HepG2 (cell line): ENCODE measurements around the gene AQP10. TPM values are rescaled to one million over a fixed set of nuclear protein-coding genes. Genes with fewer than 3 reads are reported as not detected.

Source experiments
- ARNTL ChIP-seq: sonication (generic); formaldehyde crosslinking; IDR thresholded peaks from 2 replicates; pipeline ENCODE4 v1.4.0; 2020; ENCODE audit warnings: mild to moderate bottlenecking, missing genetic modification reagents
- BHLHE40 ChIP-seq: IDR thresholded peaks from 2 replicates; pipeline ENCODE4 v1.6.1; 2011; ENCODE audit warnings: low read length, improper control_type of control experiment
- ETV5 ChIP-seq: IDR thresholded peaks from 2 replicates; pipeline ENCODE4 v1.6.1; 2018; ENCODE audit warnings: missing biosample characterization, missing genetic modification reagents, inconsistent platforms, borderline replicate concordance
- KLF15 ChIP-seq: sonication (generic); formaldehyde crosslinking; IDR thresholded peaks from 2 replicates; pipeline ENCODE4 v1.8.1; 2023; ENCODE audit warnings: borderline replicate concordance, mild to moderate bottlenecking, inconsistent platforms, missing genetic modification reagents, mixed read lengths
- RARA ChIP-seq: IDR thresholded peaks from 2 replicates; pipeline ENCODE4 v1.6.1; 2016; ENCODE audit warnings: missing genetic modification reagents, missing compliant biosample characterization
- SRF ChIP-seq: IDR thresholded peaks from 2 replicates; pipeline ENCODE4 v1.6.1; 2011; ENCODE audit warnings: mild to moderate bottlenecking, low read depth, low read length, moderate library complexity
- WIZ ChIP-seq: sonication (generic); formaldehyde crosslinking; IDR thresholded peaks from 2 replicates; pipeline ENCODE4 v1.5.1; 2020; ENCODE audit warnings: mild to moderate bottlenecking, missing genetic modification reagents
- ZNF225 ChIP-seq: sonication (generic); formaldehyde crosslinking; IDR thresholded peaks from 2 replicates; pipeline ENCODE4 v1.4.0; 2020; ENCODE audit warnings: mild to moderate bottlenecking, missing genetic modification reagents
- ZNF274 ChIP-seq: sonication (generic); formaldehyde crosslinking; IDR thresholded peaks from 2 replicates; pipeline ENCODE4 v1.5.1; 2020; ENCODE audit warnings: mild to moderate bottlenecking, missing genetic modification reagents
- polyA plus RNA-seq, 8 experiments: library from polyadenylated mRNA; depleted of rRNA in 3 of 8; stranded (reverse) in 7 of 8; unstranded in 1 of 8; fragments of >200 nt; fragmentation: Illumina TruSeq in 4 of 8; extraction: Trizol in 4 of 8; gene quantifications; 2 replicates each; pipeline versions ENCODE4 v1.2.1 to v1.2.3, GENCODE V29; 2011 to 2016; ENCODE audit warnings: low read depth in 4 of 8, missing spikeins in 1 of 8, mixed read lengths in 1 of 8; ENCODE audit not compliant: insufficient read depth in 1 of 8
- total RNA-seq, 5 experiments: library from RNA; depleted of rRNA; stranded (reverse); fragments of >200 nt; fragmentation: Illumina TruSeq; extraction: Trizol; gene quantifications; 2 replicates each; pipeline ENCODE4 v1.2.3, GENCODE V29; 2016; ENCODE audit warnings: low read depth in 1 of 5
- TF ChIP-seq, protein P1 (sequence below): sonication (generic); formaldehyde crosslinking; IDR thresholded peaks from 2 replicates; pipeline ENCODE4 v1.8.1; 2022; ENCODE audit warnings: low read depth, mild to moderate bottlenecking, missing genetic modification reagents
- TF ChIP-seq, protein P2 (sequence below): sonication (generic); formaldehyde crosslinking; IDR thresholded peaks from 2 replicates; pipeline ENCODE4 v1.4.0; 2020; ENCODE audit warnings: missing genetic modification reagents
- TF ChIP-seq, protein P3 (sequence below): sonication (generic); formaldehyde crosslinking; IDR thresholded peaks from 2 replicates; pipeline ENCODE4 v1.4.0; 2020; ENCODE audit warnings: missing genetic modification reagents
- TF ChIP-seq, protein P4 (sequence below): sonication (generic); formaldehyde crosslinking; IDR thresholded peaks from 2 replicates; pipeline ENCODE4 v1.5.0; 2020; ENCODE audit warnings: missing genetic modification reagents

Gene AQP10
- total and polyA plus RNA-seq, 2 of the 13 experiments (the other 11 are each of a cell fraction or from before 2014, with no cell fraction given) = 0.30 TPM; not detected in 1

DNA sequence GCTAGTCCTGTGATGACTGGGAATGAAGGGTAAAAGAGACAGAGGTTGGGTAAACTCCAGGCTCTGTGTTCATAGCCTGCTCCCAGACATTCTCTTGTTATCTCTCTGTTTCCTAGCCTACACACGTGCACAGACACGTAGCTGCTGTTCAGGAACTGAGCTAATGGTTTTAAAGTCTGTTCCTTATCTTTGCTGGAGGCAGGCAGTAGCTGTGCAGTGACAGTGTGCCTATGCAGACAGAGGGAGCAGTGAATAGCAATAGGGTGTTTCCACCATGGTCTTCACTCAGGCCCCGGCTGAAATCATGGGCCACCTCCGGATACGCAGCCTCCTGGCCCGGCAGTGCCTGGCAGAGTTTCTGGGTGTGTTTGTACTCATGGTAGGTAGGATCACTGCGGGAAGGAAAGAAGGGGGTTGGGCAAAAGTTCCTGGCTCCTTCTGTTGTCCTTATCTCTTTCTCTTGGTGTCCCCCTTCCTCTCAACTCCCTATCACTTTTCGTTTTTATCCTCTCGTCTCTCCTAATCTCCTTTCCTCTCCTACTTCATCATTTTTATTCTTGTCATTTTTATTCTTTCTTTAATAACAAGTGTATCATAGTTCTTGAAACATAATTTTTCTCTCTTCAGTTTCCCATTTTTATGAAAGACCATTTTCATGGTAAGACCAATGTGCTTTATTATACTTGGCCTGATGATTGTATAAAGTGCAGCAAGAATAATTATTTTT is at the start of gene AQP10 (continued):
- TF ChIP-seq, protein P1, sequence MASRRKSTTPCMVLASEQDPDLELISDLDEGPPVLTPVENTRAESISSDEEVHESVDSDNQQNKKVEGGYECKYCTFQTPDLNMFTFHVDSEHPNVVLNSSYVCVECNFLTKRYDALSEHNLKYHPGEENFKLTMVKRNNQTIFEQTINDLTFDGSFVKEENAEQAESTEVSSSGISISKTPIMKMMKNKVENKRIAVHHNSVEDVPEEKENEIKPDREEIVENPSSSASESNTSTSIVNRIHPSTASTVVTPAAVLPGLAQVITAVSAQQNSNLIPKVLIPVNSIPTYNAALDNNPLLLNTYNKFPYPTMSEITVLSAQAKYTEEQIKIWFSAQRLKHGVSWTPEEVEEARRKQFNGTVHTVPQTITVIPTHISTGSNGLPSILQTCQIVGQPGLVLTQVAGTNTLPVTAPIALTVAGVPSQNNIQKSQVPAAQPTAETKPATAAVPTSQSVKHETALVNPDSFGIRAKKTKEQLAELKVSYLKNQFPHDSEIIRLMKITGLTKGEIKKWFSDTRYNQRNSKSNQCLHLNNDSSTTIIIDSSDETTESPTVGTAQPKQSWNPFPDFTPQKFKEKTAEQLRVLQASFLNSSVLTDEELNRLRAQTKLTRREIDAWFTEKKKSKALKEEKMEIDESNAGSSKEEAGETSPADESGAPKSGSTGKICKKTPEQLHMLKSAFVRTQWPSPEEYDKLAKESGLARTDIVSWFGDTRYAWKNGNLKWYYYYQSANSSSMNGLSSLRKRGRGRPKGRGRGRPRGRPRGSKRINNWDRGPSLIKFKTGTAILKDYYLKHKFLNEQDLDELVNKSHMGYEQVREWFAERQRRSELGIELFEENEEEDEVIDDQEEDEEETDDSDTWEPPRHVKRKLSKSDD (CRISPR knock-in tag) = no peak
- TF ChIP-seq ZNF225 = no peak
- peak; percentile 29; the same call in 1 of the 2 replicates for TF ChIP-seq RARA
- no peak for TF ChIP-seq ZNF274 (CRISPR knock-in tag)
- TF ChIP-seq, protein P2, sequence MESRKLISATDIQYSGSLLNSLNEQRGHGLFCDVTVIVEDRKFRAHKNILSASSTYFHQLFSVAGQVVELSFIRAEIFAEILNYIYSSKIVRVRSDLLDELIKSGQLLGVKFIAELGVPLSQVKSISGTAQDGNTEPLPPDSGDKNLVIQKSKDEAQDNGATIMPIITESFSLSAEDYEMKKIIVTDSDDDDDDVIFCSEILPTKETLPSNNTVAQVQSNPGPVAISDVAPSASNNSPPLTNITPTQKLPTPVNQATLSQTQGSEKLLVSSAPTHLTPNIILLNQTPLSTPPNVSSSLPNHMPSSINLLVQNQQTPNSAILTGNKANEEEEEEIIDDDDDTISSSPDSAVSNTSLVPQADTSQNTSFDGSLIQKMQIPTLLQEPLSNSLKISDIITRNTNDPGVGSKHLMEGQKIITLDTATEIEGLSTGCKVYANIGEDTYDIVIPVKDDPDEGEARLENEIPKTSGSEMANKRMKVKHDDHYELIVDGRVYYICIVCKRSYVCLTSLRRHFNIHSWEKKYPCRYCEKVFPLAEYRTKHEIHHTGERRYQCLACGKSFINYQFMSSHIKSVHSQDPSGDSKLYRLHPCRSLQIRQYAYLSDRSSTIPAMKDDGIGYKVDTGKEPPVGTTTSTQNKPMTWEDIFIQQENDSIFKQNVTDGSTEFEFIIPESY (CRISPR knock-in tag) = no peak
- TF ChIP-seq BHLHE40 = peak; percentile 81
- TF ChIP-seq WIZ (CRISPR knock-in tag) = no peak
- TF ChIP-seq, protein P3, sequence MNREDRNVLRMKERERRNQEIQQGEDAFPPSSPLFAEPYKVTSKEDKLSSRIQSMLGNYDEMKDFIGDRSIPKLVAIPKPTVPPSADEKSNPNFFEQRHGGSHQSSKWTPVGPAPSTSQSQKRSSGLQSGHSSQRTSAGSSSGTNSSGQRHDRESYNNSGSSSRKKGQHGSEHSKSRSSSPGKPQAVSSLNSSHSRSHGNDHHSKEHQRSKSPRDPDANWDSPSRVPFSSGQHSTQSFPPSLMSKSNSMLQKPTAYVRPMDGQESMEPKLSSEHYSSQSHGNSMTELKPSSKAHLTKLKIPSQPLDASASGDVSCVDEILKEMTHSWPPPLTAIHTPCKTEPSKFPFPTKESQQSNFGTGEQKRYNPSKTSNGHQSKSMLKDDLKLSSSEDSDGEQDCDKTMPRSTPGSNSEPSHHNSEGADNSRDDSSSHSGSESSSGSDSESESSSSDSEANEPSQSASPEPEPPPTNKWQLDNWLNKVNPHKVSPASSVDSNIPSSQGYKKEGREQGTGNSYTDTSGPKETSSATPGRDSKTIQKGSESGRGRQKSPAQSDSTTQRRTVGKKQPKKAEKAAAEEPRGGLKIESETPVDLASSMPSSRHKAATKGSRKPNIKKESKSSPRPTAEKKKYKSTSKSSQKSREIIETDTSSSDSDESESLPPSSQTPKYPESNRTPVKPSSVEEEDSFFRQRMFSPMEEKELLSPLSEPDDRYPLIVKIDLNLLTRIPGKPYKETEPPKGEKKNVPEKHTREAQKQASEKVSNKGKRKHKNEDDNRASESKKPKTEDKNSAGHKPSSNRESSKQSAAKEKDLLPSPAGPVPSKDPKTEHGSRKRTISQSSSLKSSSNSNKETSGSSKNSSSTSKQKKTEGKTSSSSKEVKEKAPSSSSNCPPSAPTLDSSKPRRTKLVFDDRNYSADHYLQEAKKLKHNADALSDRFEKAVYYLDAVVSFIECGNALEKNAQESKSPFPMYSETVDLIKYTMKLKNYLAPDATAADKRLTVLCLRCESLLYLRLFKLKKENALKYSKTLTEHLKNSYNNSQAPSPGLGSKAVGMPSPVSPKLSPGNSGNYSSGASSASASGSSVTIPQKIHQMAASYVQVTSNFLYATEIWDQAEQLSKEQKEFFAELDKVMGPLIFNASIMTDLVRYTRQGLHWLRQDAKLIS (CRISPR knock-in tag) = no peak
- TF ChIP-seq ETV5 (CRISPR knock-in tag) = peak; percentile 35; the same call in 1 of the 2 replicates
- TF ChIP-seq, protein P4, sequence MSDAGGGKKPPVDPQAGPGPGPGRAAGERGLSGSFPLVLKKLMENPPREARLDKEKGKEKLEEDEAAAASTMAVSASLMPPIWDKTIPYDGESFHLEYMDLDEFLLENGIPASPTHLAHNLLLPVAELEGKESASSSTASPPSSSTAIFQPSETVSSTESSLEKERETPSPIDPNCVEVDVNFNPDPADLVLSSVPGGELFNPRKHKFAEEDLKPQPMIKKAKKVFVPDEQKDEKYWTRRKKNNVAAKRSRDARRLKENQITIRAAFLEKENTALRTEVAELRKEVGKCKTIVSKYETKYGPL (CRISPR knock-in tag) = no peak
- no peak for TF ChIP-seq SRF
- peak; percentile 57 for TF ChIP-seq ARNTL (CRISPR knock-in tag)
- TF ChIP-seq KLF15 (CRISPR knock-in tag) = no peak
